SK-N-SH treated with all-trans-retinoic acid at 6 μM for 48 hours (cell line): ENCODE data around the gene MCIDAS.

Experiments
- CSDC2 ChIP-seq: fragments of 250-450 bp; sonication (Bioruptor Pico); IDR thresholded peaks from 2 replicates; pipeline ENCODE4 v1.5.0; 2020; ENCODE audit warnings: mild to moderate bottlenecking, moderate library complexity
- ESRRG ChIP-seq: fragments of 250-450 bp; sonication (Bioruptor Pico); IDR thresholded peaks from 2 replicates; pipeline ENCODE4 v1.6.1; 2021; ENCODE audit warnings: mild to moderate bottlenecking
- RARB ChIP-seq: fragments of 250-450 bp; sonication (Bioruptor Pico); IDR thresholded peaks from 2 replicates; pipeline ENCODE4 v1.8.0; 2021; ENCODE audit warnings: mild to moderate bottlenecking, moderate library complexity
- TCF4 ChIP-seq: fragments of 250-450 bp; sonication (Bioruptor Pico); IDR thresholded peaks from 2 replicates; pipeline ENCODE4 v1.8.0; 2021; ENCODE audit warnings: mild to moderate bottlenecking, moderate library complexity, borderline replicate concordance
- ZFP30 ChIP-seq: fragments of 450-650 bp; formaldehyde crosslinking; IDR thresholded peaks from 2 replicates; pipeline ENCODE4 v1.5.0; 2022; ENCODE audit warnings: mild to moderate bottlenecking, moderate library complexity
- ZNF8 ChIP-seq: fragments of 450-650 bp; formaldehyde crosslinking; IDR thresholded peaks from 2 replicates; pipeline ENCODE4 v1.5.0; 2020; ENCODE audit warnings: mild to moderate bottlenecking, moderate library complexity
- TF ChIP-seq, protein P1 (sequence below): fragments of 250-450 bp; sonication (Bioruptor Pico); IDR thresholded peaks from 2 replicates; pipeline ENCODE4 v1.8.0; 2020; ENCODE audit warnings: mild to moderate bottlenecking, moderate library complexity, borderline replicate concordance
- TF ChIP-seq, protein P2 (sequence below): fragments of 250-450 bp; sonication (Bioruptor Pico); IDR thresholded peaks from 2 replicates; pipeline ENCODE4 v1.8.0; 2021; ENCODE audit warnings: low read depth, mild to moderate bottlenecking, moderate library complexity, borderline replicate concordance
- TF ChIP-seq, protein P3 (sequence below): fragments of 250-450 bp; sonication (Bioruptor Pico); IDR thresholded peaks from 2 replicates; pipeline ENCODE4 v1.5.0; 2020; ENCODE audit warnings: mild to moderate bottlenecking, moderate library complexity

DNA sequence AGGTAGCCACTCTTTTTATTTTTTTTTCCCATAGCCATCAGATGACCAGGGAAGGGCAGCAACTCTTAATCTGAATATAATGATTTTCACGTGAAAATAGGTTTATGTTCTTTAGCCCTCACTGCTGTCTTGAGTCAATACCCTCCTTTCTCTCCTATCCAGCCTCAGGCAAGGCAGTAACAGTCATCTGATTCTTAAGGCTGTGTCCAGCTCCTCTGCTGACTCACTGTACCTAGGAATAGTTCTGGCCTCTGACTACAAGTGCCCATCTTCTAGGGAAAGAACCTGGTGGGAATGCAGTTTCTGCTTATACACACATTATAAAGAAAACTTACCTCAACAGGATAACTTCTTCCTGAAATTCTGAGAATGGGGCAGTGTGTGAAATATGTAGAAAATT is 49.7 kb upstream of the MCIDAS start:
- TF ChIP-seq CSDC2 (no peak), ESRRG (CRISPR knock-in tag) (no peak), ZNF8 (CRISPR knock-in tag) (no peak), RARB (CRISPR knock-in tag) (no peak), TCF4 (CRISPR knock-in tag) (no peak), ZFP30 (CRISPR knock-in tag) (no peak)
- TF ChIP-seq, protein P1, sequence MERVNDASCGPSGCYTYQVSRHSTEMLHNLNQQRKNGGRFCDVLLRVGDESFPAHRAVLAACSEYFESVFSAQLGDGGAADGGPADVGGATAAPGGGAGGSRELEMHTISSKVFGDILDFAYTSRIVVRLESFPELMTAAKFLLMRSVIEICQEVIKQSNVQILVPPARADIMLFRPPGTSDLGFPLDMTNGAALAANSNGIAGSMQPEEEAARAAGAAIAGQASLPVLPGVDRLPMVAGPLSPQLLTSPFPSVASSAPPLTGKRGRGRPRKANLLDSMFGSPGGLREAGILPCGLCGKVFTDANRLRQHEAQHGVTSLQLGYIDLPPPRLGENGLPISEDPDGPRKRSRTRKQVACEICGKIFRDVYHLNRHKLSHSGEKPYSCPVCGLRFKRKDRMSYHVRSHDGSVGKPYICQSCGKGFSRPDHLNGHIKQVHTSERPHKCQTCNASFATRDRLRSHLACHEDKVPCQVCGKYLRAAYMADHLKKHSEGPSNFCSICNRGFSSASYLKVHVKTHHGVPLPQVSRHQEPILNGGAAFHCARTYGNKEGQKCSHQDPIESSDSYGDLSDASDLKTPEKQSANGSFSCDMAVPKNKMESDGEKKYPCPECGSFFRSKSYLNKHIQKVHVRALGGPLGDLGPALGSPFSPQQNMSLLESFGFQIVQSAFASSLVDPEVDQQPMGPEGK (CRISPR knock-in tag): no peak
- TF ChIP-seq, protein P2, sequence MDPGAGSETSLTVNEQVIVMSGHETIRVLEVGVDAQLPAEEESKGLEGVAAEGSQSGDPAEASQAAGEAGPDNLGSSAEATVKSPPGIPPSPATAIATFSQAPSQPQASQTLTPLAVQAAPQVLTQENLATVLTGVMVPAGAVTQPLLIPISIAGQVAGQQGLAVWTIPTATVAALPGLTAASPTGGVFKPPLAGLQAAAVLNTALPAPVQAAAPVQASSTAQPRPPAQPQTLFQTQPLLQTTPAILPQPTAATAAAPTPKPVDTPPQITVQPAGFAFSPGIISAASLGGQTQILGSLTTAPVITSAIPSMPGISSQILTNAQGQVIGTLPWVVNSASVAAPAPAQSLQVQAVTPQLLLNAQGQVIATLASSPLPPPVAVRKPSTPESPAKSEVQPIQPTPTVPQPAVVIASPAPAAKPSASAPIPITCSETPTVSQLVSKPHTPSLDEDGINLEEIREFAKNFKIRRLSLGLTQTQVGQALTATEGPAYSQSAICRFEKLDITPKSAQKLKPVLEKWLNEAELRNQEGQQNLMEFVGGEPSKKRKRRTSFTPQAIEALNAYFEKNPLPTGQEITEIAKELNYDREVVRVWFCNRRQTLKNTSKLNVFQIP: no peak
- TF ChIP-seq, protein P3, sequence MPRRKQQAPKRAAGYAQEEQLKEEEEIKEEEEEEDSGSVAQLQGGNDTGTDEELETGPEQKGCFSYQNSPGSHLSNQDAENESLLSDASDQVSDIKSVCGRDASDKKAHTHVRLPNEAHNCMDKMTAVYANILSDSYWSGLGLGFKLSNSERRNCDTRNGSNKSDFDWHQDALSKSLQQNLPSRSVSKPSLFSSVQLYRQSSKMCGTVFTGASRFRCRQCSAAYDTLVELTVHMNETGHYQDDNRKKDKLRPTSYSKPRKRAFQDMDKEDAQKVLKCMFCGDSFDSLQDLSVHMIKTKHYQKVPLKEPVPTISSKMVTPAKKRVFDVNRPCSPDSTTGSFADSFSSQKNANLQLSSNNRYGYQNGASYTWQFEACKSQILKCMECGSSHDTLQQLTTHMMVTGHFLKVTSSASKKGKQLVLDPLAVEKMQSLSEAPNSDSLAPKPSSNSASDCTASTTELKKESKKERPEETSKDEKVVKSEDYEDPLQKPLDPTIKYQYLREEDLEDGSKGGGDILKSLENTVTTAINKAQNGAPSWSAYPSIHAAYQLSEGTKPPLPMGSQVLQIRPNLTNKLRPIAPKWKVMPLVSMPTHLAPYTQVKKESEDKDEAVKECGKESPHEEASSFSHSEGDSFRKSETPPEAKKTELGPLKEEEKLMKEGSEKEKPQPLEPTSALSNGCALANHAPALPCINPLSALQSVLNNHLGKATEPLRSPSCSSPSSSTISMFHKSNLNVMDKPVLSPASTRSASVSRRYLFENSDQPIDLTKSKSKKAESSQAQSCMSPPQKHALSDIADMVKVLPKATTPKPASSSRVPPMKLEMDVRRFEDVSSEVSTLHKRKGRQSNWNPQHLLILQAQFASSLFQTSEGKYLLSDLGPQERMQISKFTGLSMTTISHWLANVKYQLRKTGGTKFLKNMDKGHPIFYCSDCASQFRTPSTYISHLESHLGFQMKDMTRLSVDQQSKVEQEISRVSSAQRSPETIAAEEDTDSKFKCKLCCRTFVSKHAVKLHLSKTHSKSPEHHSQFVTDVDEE: no peak
